Measurements from ENCODE around the gene CCDC170.

The CCDC170 gene

DNA sequence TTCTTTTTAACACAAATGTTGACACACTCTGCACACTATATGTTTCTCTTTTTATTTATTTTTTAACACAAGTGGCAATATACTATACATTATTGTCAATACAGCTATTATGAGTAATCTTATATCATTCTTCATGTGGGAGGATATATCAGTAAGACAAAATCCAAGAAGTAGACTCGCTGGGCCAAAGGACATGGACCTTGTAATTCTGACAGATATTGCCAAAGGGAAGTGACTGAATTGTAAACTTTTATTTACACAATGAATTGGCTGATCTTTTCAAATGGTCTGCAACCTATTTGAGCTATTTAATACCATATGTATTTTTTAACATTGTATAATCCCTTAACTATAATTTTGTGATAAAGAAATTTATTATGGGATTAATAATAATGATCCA lies 56.0 kb downstream of the CCDC170 start:
- no peak for DNase-seq

DNA sequence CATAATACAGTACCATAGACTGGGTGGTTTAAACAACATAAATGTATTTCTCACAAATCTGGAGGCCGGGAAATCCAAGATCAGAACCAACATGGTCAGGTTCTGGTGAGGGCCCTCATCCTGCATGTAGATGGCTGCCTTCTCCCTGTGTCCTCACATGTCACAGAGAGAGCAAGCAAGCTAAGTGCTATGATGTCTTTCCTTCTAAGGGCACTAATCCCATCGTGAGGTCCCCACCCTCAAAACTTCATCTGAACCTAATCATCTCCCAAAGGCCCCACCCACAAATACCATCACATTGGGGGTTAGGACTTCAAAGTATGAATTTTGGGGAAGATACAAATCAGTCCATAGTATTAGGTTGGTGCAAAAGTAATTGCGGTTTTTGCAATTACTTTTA lies 56.8 kb downstream of the CCDC170 start:
- DNase-seq: no peak

DNA sequence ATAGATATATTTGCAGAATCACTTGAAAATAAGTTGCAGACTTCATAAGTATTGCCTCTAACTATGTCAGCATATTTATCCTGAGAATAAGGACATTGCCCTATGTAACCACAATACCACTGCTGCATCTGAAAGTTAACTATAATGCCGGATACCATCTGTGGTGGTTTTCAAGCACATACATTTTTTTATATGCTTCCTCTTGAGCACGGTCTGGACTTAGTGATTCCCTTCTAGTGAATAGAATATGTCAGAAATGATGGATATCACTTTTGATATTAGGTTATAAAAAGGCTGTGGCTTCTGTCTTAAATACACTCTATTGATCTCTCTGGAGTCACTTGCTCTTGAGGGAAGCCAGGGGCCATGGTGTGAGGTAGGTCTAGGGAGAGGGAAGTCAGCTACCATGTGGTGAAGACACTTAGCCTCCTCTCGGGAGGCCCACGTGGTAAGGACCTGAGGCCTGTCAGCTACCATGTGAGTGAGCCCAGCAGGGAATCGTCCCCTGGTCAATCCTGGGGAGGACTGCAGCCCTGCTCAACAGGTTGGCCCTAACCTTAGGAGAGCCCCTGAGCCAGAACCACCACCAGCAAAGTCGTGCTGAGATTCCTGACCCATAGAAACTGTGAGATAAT lies 57.5 kb downstream of the CCDC170 start:
- no peak for DNase-seq

DNA sequence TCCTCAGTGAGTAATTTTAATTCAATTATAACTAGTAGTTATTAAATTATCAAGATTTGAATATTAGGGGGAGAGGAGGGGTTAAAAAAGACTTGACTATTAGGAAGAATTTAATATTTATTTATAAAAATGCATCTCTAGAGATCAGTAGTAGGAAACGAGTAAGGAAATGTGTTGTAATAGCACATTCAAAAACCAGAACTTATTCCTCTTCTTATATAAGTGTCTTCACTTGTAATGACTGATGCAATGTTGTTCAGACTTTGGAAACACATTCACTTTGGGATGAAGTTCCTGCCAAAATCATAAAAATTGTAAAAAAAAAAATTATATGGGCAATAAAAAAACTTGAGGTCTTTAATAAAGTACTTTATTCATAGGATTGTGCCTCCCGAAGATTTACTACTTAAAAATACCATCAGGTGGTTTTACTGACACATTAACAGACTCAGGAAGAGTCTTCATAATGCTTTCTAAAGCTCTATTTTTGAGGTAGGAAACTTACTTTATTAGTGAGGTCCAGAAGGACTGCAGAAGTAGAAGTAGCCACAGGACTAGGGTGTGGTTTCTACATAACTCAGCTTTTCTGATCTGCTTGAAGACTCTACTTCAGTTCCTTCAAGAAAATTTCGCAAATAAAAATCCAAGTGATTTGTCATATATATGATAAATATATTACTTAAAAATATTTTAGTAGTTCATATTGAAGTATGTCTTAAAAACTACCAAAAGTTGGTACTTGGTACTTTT lies 59.8 kb downstream of the CCDC170 start:
- no peak for DNase-seq

DNA sequence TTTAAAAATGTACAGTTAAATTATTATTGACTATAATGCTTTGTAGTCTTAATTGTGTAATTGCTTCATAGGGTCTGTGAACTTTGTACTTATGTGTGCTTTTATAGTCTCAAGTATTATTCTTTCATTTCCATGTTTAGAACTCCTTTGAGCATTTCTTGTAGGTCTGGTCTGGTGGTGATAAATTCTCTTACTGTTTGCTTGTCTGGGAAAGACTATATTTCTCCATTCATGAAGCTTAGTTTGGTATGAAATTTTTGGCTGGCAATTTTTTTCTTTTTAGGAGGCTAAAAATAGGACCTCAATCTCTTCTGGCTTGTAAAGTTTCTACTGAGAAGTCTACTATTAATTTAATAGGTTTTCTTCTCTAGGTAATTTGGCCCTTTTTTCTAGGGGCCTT lies 67.4 kb downstream of the CCDC170 start:
- DNase-seq: no peak

DNA sequence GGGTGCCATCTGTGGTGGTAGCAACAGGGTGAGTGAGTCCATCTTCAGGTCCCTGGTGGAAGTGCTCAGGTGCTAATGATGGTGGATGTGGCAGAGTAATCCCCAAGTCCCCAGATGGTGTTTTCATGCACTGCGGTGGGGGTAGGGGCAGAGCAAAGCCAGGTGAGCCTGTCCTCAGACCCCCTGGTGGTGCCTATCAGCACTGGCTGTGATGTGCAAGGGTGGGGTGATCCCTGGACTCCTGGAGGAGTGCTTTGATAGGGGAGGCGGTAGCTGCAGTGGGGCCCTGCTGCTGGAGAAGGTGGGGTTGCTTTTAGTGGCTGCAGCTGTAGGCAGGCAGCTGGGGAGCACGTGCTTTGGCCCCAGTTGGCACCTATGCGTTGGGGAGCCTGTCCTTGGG lies 70.8 kb downstream of the CCDC170 start:
- no peak for DNase-seq

DNA sequence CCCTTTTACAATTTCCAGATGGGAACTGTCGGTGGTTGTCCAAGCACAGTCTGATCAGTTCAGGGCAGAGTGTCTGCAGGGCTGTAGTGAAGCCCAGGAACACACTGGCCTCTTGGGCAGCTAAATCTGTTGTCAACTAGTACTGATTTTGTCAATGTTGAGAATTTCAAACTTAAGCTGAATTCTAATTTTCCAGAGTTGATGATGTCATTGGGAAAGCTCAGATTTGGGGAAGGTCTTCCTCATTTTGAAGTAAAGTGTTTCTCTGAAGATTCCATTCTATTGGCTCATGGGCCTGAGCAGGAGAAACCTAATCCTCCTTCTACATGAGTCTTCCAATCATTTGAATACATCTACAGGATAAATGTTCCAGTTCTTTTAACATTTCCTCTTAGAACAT lies 72.1 kb downstream of the CCDC170 start:
- no peak for DNase-seq

DNA sequence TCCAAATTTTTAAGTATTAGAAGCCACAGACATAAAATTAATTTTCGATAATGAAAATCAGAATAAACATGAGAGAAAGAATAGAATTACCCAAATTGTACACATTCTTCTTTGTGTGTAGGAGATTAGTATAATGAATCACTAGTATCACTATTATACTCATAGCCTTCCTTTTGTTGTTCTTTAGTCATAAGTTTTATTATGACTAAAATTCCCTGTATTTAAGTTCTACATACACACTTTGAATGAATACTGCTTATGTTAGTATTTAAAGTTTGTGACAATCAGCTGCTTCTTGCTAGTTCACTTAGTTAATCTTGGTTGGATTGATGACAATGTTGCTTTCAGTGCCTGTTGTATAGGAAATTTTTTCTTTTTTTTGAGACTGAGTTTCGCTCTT lies 72.7 kb downstream of the CCDC170 start:
- DNase-seq: no peak

DNA sequence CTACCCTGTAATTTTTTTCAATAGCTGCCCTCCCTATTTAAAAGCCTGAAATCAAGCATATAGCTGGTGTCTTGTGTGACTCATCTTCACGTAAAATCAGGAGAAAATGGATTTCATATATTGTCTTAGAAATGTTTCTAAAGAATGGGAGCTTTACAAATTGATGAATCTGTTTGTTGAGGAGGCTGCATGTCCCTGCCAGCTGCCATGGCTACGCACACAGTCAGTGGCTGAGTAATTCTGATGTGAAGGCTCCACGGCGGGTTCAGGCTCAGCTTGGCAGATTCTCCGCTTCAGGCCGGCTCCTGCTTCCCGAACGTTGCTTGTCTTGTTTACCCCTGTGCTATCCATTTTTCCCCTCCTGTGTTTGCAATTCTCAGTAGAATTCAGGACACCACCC lies 82.8 kb downstream of the CCDC170 start:
- peak; percentile 3 for DNase-seq

DNA sequence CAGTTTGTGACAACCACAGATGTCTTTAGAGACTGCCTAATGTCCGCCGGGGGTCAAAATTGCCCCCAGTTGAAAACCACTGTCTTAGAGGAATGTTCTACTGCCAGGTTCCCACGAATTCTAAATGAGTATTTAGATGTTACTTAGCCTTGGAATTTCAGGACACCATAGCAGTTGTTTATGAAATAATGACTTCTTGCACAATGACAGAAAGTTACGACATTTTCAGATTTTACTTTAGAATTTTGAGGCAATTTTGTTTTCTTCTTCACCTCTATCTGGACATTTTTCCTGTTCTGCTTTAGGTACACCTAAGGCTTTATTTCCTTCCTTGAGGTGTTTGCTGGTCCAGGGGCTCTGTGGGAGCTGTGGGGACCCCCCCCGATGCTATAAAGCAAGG lies 83.4 kb downstream of the CCDC170 start:
- no peak for DNase-seq

DNA sequence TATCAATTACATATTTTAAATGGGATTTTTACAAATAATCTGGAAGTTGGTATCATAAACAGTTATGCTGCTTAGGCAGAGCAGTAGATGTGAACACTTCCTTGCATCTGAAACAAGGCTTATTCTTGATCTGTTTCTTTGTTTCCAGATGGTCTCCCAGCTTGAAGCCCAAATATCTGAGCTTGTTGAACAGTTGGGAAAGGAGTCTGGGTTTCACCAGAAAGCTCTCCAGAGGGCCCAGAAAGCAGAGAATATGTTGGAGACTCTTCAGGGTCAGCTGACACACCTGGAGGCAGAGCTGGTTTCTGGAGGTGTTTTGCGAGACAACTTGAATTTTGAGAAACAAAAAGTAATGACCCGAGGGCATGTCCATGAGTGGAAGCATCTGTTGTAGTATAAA lies 91.9 kb downstream of the CCDC170 start:
- DNase-seq: no peak

DNA sequence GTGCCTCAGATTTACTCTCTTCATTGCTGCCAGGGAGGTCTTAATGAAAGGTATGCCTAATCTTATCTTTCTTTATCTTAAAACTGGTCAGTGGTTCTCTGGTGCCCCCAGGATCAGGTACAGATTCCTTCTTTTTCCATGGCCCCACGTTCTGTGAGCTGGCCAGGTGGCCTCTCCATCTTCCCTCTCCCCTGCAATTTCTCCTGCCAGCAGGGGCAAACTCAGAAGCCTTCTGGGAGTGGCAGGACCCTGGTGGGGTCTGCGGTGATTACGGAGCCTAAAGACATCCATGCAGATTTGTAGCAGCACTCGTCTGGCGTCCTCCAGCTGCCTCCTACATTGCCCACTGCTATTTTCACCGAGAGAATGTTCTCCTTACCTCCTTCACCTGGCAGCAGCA lies 95.8 kb downstream of the CCDC170 start:
- no peak for DNase-seq

DNA sequence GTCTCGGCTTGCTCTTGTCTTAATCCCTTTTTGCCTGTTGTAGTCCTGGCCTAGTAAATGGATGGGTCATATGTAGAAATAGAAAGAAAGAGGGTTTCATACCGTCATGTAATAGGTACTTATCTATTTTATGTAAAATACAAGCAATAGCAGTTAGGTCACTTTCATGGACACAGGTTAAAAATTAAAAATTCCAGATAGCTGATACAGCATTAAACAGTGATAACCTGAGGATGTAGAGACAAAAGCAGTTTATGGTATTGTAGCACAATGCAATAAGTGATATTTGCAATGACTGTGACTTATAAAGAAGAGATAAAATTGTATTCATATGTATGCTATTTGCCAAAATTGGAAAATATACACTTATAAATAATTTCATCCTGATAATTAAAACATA lies 96.9 kb downstream of the CCDC170 start:
- no peak for DNase-seq

DNA sequence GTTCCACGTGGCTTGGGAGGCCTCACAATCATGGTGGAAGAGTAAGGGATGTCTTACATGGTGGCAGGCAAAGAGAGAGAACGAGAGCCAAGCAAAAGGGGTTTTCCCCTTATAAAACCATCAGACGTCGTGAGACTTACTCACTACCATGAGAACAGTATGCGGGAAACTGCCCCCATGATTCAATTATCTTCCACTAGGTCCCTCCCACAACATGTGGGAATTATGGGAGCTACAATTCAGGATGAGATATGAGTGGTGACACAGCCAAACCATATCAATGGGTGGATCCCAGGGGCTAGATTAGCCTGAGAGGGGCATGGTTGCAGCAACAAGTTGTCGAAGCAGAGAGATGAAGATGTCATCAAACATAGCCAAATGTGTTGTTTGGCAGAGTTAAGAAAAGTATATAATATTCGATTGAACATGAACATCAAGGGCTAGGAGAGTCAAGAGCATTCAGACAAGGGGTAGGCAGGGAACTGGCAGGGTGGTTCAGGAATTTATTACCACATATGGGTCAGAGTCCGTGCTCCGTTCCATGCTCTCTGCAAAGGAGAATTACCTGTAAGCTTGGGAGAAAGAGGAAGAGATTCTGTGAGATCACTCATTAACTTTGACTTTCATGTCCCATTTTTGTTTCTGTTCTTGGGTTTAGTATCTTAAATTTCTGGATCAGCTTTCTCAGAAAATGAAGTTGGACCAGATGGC lies 98.8 kb downstream of the CCDC170 start:
- no peak for DNase-seq

DNA sequence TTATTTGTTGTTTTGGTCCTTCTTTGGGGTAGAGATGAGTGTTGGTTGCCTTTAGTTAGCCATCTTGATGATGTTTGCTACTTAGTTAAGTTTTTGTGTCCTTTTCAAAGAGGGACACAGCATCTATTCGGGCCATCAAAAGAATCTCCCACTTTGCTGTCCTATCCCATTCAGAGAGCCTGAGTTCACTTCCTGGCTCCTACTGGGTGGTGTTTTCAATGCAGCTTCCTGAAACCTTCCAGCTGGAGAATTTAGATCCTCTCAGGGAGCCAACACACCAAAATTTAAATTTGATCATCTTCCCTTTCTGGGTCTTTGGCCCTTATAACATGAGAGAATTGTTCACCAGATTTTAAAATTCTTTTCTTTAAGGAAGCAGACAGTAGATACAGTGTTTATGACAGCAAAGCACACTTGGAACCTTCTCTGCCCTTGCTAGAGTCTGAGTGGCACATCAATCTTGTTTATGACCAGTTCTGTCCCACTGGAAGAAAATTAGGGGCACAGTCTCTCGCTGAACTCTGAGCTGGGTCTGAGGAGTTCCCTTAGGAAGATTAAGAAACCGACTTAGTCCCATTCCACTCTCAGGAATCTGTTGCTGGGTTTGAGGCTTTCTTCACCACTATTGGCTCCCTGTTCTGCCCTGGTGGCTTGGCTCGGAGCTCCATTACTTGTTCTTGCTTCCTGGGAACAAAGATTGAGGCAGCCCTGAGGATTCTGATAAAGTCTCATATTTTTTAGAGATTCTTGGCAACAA lies 115.5 kb downstream of the CCDC170 start:
- no peak for DNase-seq

DNA sequence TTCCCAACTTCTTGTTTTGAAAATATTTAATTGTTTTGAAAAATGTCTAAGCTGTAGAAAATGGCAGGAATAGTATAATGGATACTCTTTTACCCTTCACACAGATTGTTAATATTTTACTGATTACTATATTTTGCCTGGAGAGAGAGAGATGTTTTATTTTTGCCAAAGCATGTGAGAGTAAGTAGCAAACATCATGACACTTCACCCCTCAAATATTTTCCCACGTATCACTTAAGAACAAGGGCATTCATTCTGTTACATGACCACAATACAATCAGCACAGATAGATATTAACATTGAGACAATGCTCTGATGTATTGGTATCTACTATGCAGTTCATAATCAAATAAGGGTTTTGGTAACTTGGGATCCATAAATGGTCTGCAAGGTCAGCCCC lies 116.5 kb downstream of the CCDC170 start:
- DNase-seq: no peak

DNA sequence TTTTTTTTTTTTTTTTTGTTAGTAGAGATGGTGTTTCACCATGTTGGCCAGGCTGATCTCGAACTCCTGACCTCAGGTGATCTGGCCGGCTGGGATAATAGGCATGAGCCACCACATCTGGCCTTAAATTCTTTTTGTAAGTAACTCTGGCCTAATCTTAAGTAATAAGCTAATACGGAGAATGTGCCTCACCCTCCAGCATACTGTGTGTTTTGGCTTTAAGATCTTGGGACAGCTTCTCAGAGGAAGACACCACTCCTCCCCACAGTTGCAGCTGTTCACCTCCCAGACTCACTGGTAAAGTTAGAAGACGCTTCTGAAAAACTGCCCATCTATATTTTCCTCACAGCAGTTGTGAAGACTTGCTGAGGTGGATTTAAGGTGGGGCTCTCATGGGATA lies 120.8 kb downstream of the CCDC170 start:
- DNase-seq: no peak

DNA sequence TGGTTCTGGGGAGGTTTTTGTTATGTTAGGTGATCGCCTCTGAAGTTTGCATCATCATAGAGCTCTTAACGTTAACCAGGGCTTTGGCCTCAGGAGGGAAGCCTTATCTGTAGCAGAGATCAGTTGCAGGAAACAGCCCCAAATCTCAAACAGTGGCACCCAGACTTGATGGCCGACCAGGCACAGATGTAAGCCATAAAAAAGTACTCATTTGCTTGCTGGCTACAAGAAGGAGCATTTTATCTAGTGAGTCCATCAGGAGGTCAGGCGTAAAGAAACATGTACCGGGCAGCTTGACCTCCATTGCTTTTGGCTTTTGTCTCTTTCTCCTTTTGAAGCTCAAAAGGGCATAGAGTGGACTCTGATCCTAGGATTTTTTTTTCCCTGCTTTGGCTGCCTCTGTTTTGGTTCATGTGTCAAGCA lies 122.3 kb downstream of the CCDC170 start:
- DNase-seq: no peak

DNA sequence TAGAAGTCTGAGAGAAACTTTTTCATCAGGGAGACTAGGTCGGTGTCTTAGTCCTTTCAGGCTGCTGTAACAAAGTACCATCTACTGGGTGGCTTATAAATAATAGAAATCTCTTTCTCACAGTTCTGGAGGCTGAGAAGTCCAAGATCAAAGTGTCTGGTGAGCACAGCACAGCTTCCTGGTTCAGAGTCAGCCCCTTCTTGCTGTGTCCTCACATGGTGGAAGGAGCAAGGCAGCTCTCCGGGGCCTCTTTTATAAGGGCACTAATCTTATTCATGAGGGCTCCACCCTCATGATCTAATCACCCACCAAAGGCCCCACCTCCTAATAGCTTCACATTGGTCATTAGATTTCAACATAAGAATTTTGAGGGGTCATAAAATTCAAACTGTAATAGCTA lies 122.8 kb downstream of the CCDC170 start:
- DNase-seq: no peak

DNA sequence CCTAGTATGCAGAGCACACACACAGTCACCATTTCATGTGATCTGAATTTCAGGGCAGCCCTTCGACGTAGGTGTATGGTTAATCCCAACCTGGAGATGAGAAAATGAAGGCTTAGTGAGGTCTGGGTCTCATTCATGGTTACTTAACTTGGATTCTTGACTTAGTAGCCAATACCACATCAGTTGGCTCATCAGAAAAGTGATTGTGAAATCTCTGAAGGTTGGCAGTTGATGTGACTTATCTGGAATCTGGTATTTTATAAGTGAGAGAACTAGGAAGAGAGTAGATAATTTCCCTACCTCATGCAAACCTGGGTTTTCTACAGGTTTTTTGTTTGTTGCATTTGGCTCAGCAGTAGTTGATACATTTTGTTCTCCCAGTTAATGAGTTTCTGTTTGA lies 123.7 kb downstream of the CCDC170 start:
- DNase-seq: no peak

DNA sequence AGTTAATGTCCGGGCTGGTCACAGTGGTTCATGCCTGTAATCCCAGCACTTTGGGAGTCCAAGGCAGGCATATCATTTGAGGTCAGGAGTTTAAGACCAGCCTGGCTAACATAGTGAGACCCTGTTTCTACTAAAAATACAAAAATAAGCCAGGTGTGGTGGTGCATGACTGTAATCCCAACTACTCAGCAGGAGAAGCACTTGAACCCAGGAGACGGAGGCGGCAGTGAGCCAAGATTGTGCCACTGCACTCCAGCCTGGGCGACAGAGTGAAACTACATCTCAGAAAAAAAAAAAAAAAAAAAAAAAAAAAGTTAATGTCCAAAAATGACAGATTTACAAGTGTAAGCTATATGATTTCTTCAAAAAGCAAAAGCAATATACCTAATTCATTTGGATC lies 124.9 kb downstream of the CCDC170 start:
- no peak for DNase-seq

DNA sequence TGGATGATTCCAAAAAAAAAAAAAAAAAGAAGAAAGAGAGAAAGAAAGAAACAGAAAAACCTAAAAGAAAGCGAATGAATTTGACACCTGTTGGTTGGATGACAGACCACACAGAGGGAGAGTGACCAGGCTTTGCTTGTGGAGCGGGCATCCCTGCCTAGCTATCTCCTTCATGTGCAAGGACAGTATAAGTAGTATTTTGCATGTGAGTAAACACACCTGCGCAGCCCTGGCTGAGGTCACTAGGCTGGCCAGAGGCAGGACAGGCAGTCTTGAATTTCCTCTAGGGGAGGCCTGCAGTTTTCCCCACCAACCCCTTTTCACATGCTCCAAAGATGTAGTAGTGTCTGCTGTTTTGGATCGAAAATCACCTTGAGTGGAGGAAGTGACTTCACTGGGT lies 126.4 kb downstream of the CCDC170 start:
- DNase-seq: no peak

DNA sequence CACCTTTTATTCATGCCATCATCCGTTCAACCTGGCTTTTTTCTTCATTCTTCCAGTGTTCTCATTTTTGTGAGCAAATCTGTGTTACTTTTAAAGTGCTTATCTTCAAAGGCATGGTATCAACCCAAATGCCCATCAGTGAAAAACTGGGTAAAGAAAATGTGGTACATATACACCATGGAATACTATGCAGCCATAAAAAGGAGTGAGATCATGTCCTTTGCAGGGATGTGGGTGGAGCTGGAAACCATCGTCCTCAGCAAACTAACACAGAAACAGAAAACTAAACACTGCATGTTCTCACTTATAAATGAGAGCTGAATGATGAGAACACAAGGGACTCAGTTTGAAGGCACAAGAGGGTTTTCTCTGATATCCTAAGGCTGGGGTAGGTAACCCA lies 130.3 kb downstream of the CCDC170 start:
- DNase-seq: no peak

DNA sequence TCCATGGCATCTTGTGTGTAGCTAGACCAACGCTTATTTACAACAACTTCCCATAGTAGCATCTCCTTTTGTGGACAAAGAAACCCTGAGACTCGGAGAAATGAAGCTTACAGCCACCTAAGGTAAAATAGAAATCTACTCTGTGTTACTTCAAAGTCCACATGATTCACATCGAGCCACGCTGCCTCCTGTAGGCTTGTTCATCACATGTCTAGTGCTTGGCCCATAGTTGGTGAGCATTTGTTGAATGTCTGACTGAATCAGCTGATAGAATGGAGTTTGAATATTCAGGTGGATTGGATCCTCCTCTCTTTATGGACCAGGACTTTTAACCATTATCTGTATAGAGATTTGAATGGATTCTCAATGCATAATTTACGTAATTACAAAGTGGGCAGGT lies 130.7 kb downstream of the CCDC170 start:
- DNase-seq: no peak
